GM18520 (cell line): Measurements from ENCODE around the gene ATP6V0E2.
"Not testable (repeated sequence)": the region's sequence is repeated elsewhere in the genome, so short reads cannot be mapped to it uniquely, and the experiment has no call there.

Experiments
- ATAC-seq: cut with Tn5 transposase; IDR thresholded peaks from one replicate; pipeline ENCODE4 v1.9.1; 2021; ENCODE audit not compliant: unreplicated experiment

Gene ATP6V0E2

DNA sequence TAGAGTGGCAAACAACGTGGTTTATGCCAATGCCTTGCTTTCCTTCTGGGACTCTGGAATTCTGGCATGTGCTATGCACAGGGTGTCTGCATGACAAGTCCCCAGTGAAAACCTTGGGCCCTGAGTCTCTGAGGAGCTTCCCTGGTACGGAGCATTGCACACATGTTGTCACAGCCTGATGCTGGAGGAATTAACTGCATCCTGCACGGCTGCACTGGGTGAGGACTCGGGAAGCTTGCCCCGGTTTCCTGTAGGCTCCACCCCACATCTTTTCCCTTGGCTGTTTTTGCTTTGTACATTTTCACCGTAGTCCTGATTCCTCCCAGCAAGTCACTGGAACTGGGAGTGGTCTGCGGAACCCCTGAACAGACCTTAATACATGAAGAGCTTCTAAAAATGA, 52.6 kb downstream of the ATP6V0E2 start:
- ATAC-seq: not testable (repeated sequence)
